Upper lobe of left lung (tissue), 4 donors: ENCODE measurements around the gene NCK2.

Source experiments
- CTCF ChIP-seq, 6 experiments: fragments of 450-650 bp in 4 of 6; fragments of 200-600 bp in 2 of 6; sonication (generic) in 2 of 6; IDR thresholded peaks; one replicate each; pipeline ENCODE4 v1.5.1; 2016 to 2019; ENCODE audit warnings: antibody characterized with exemption in 6 of 6
- POLR2A ChIP-seq, 4 donors: fragments of 450-650 bp; IDR thresholded peaks; one replicate each; pipeline ENCODE4 v1.5.1; 2016 to 2017; ENCODE audit warnings: antibody characterized with exemption in 4 of 4, mild to moderate bottlenecking in 2 of 4
- POLR2AphosphoS5 ChIP-seq, 2 donors: sonication (generic); formaldehyde crosslinking; IDR thresholded peaks; one replicate each; pipeline ENCODE4 v1.5.1; 2017; ENCODE audit warnings: antibody characterized with exemption in 2 of 2

- TF ChIP-seq POLR2A (IDR thresholded peaks at IDR 0.05) (no peak), CTCF (IDR thresholded peaks at IDR 0.05) (no peak), POLR2AphosphoS5 (IDR thresholded peaks at IDR 0.05) (no peak)
Measured at GRCh38 chr2:105730170-105730569, 14.5 kb upstream of the NCK2 start.
